Progenitor cell of endocrine pancreas (in vitro differentiated cells): ENCODE data around the gene PTEN. TPM values are rescaled to one million over a fixed set of nuclear protein-coding genes. Genes with fewer than 3 reads are reported as not detected.

Source experiments
- DNase-seq: peaks from one replicate; pipeline ENCODE4 v3.0.0; 2021; ENCODE audit warnings: low spot score; ENCODE audit not compliant: unreplicated experiment
- H3K27ac Mint-ChIP-seq: 2 replicates; pipeline ENCODE4 v1.8.0; 2021; ENCODE audit warnings: mild to moderate bottlenecking, moderate library complexity, mixed read lengths
- H3K27me3 Mint-ChIP-seq: 2 replicates; pipeline ENCODE4 v1.8.0; 2021; ENCODE audit warnings: mixed read lengths
- H3K36me3 Mint-ChIP-seq: 2 replicates; pipeline ENCODE4 v1.8.0; 2022; ENCODE audit warnings: mixed read lengths; ENCODE audit not compliant: insufficient read depth
- H3K4me1 Mint-ChIP-seq: 2 replicates; pipeline ENCODE4 v1.8.0; 2021; ENCODE audit warnings: low read depth, mixed read lengths
- H3K4me3 Mint-ChIP-seq: 2 replicates; pipeline ENCODE4 v1.8.0; 2021; ENCODE audit warnings: low read depth, mild to moderate bottlenecking, moderate library complexity, mixed read lengths
- H3K9me3 Mint-ChIP-seq: 2 replicates; pipeline ENCODE4 v1.8.0; 2021; ENCODE audit warnings: low read depth, mixed read lengths
- total RNA-seq: library from RNA; stranded (reverse); gene quantifications from 2 replicates; pipeline ENCODE4 v1.2.1, GENCODE V29; 2021
- TF ChIP-seq, protein P1 (sequence below): fragments of 200-600 bp; sonication (generic); IDR thresholded peaks from one replicate; pipeline ENCODE4 v1.5.0; 2021; ENCODE audit warnings: antibody characterized with exemption, mild to moderate bottlenecking; ENCODE audit not compliant: unreplicated experiment

Gene PTEN
- total RNA-seq, 1 donor from 2014 or later, result 66.7 TPM

DNA sequence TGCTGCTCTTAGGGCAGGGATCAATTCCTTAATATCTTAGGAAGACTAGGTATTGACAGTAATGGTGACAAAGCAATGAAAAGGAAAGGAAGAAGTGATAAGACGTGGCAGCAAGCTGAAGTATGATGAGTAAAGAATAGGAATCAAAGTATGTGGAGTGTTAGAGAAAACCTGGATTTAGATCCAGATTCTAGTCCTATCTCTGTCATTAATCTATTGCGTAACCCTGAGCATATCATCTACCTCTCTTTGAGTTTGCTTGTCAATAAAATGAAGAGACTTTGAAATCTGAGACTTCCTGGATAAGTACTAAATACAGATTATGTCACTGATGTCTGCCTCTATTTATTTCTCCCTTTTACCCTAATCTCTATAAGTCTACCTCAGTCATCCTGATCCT lies 89.2 kb downstream of the PTEN start:
- no peaks in the 10 kb centered on the region for H3K9me3 Mint-ChIP-seq
- TF ChIP-seq, protein P1, sequence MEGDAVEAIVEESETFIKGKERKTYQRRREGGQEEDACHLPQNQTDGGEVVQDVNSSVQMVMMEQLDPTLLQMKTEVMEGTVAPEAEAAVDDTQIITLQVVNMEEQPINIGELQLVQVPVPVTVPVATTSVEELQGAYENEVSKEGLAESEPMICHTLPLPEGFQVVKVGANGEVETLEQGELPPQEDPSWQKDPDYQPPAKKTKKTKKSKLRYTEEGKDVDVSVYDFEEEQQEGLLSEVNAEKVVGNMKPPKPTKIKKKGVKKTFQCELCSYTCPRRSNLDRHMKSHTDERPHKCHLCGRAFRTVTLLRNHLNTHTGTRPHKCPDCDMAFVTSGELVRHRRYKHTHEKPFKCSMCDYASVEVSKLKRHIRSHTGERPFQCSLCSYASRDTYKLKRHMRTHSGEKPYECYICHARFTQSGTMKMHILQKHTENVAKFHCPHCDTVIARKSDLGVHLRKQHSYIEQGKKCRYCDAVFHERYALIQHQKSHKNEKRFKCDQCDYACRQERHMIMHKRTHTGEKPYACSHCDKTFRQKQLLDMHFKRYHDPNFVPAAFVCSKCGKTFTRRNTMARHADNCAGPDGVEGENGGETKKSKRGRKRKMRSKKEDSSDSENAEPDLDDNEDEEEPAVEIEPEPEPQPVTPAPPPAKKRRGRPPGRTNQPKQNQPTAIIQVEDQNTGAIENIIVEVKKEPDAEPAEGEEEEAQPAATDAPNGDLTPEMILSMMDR, result no peak
- H3K36me3 Mint-ChIP-seq, result peaks cover 21% of the 10 kb centered on the region
- H3K27me3 Mint-ChIP-seq, result no peaks in the 10 kb centered on the region
- H3K27ac Mint-ChIP-seq, result no peak overlapping the region
- DNase-seq, result no peak
- H3K4me1 Mint-ChIP-seq, result no peaks in the 10 kb centered on the region
- no peak overlapping the region for H3K4me3 Mint-ChIP-seq

DNA sequence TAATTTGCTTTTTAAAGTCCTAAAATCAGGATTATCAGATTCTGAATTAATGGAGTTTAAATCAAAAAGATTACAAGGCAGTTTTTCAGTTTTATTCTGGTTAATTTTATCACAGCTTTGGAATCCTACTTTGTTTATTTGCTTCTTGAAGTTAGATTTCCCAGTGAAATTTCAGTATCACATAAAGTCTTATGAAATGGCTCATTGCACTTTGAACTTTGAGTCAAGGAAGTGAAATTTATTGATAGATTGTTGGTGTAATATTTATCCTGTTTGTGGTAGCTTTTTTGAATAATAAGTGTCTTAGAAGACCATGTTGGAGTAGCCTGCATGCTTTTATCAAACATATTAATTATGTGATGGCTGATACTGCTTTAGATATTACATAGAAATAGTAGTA lies 92.6 kb downstream of the PTEN start:
- Mint-ChIP-seq H3K27me3 (no peaks in the 10 kb centered on the region), H3K4me3 (no peak overlapping the region)

DNA sequence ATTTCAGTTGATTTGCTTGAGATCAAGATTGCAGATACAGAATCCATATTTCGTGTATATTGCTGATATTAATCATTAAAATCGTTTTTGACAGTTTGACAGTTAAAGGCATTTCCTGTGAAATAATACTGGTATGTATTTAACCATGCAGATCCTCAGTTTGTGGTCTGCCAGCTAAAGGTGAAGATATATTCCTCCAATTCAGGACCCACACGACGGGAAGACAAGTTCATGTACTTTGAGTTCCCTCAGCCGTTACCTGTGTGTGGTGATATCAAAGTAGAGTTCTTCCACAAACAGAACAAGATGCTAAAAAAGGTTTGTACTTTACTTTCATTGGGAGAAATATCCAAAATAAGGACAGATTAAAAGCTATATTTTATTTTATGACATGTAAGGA lies 94.3 kb downstream of the PTEN start:
- no peak overlapping the region for H3K27ac Mint-ChIP-seq
- H3K9me3 Mint-ChIP-seq, result no peaks in the 10 kb centered on the region
- no peak overlapping the region for H3K4me3 Mint-ChIP-seq
- peaks cover 34% of the 10 kb centered on the region for H3K36me3 Mint-ChIP-seq
- DNase-seq, result no peak
- TF ChIP-seq, protein P1, result no peak
- H3K4me1 Mint-ChIP-seq, result peaks cover 12% of the 10 kb centered on the region
- no peaks in the 10 kb centered on the region for H3K27me3 Mint-ChIP-seq

More for the DNA sequence above, 92.6 kb downstream of the PTEN start:
- Mint-ChIP-seq H3K9me3 (no peaks in the 10 kb centered on the region), H3K4me1 (peaks cover 5% of the 10 kb centered on the region), H3K27ac (no peak overlapping the region), H3K36me3 (peaks cover 34% of the 10 kb centered on the region)
- DNase-seq, result no peak
- TF ChIP-seq, protein P1, result no peak

DNA sequence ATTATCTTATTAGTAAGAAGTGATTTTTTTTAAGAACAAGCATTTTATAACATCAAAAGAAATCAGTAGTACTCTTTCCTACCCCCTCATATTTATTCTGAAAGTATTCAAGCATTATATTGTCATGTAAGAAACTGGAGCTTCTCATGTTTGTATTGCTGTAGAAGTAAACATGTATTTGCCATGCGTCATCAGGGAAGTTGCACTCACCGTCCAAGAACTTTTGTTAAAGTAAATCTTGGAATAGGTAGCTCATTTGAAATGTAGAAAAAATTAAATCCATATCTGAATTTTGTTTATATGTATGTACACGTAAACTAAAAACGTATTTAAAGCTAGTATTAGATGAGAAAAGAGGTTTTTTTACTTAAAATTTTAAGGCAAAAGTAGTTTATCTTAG lies 96.8 kb downstream of the PTEN start:
- Mint-ChIP-seq H3K4me3 (no peak overlapping the region), H3K4me1 (peaks cover 12% of the 10 kb centered on the region), H3K27me3 (no peaks in the 10 kb centered on the region), H3K9me3 (no peaks in the 10 kb centered on the region), H3K36me3 (peaks cover 29% of the 10 kb centered on the region), H3K27ac (no peak overlapping the region)
- DNase-seq, result no peak
- TF ChIP-seq, protein P1, result no peak

DNA sequence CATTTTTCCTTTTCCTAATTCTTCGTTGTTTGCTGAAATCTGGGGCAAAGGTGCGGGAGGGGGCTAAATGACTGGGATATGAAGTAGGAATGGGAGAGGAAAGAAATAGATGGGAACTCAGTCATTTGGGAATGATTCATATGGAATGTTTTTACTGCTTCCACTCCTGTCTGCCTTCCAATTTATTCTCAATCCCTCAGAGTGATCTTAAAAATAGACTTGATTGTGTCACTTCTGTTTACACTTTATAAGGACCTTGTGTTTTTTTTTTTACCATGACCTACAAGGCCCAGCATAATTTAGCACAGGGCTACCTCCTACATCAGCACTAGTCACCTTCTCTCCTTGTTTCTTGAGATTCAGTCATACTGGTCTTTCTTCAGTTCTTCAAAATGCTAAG lies 97.9 kb downstream of the PTEN start:
- Mint-ChIP-seq H3K27me3 (no peaks in the 10 kb centered on the region), H3K27ac (peak overlapping the region; percentile 29), H3K36me3 (peaks cover 25% of the 10 kb centered on the region)

More for the DNA sequence above, 97.9 kb downstream of the PTEN start:
- no peak for DNase-seq
- H3K9me3 Mint-ChIP-seq, result no peaks in the 10 kb centered on the region
- peaks cover 12% of the 10 kb centered on the region for H3K4me1 Mint-ChIP-seq
- no peak overlapping the region for H3K4me3 Mint-ChIP-seq
- TF ChIP-seq, protein P1, result no peak
